Ramos (cell line): ENCODE data around the gene MAP2K5.

Experiments
- in situ Hi-C: fragments of 300-500 bp; cut with MboI; formaldehyde crosslinking; loops from one replicate; pipeline ENCODE4 v1.14.3; 2022; ENCODE audit warnings: low sequenced_read_pairs; ENCODE audit not compliant: unreplicated experiment

The MAP2K5 gene

DNA sequence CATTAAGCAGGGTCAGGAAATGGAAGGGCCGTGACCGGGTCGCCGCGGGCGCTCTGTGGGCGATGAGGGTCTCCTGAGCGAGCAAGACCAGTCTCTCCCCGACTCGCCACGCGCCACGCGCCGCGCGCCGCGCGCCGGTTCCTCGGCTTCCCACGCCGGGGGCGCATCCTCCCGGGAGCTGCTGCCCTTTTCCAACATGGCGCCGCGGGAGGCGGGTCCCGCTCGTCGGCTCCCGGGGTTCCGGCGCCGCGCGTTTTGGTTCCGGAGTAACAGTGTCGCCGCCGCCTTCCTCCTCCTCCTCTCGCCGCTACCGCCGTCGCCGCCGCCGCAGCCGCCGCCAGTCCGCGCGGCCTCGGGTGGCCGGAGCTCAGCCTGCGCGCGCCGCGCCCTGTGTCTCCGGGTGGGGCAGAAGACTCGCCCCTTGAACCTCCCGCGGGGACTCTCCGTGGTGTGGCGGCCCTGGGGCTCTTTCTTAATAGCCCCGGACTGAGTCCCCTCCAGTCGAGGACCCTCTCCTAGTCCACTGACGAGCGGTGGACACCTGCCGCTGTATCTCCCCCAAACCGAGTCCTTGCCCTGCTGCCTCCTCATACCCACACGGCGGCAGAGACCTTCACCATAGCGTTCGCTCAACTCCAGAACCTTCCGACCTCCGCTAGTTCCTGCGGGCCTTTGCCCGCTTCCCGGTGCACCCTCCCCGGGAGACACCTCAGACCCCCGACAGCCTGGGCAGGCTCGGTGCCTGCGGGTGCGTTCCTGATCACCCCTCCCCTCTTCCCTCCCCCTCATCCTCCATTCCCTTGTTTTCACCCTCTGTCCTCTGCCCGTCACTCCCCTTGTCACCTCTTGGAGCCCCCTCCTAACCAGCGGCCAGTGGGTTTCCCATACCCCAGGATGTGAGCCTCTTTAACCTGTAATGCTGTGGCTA, at the start of gene MAP2K5:
Gene MAP2K5, plus strand, starts transcription at position 284 of the 928 bp plus-strand sequence. Its CDS starts 633 bp downstream, at position 917.
- in situ Hi-C loops: no loop called here

DNA sequence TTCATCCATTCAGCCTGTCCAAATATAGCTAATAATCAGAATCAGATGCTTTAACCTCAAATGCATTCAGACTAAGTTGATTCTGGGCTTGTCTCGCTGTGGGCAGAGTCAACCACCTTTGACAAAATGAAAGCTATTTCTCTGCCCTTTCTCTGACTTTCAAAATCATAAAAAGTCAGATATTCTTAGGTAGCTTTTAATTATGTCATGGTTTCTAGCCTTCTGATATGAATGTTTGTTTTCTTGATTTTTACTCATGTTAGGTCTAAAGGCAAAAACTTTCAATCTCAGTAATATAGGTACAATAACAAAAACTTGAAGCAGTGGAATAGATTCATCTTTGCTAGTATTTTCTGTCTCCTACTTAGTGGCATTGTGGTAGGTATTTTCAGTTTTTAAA, 46.9 kb upstream of the MAP2K5 start:
- in situ Hi-C loops: no loop called here

DNA sequence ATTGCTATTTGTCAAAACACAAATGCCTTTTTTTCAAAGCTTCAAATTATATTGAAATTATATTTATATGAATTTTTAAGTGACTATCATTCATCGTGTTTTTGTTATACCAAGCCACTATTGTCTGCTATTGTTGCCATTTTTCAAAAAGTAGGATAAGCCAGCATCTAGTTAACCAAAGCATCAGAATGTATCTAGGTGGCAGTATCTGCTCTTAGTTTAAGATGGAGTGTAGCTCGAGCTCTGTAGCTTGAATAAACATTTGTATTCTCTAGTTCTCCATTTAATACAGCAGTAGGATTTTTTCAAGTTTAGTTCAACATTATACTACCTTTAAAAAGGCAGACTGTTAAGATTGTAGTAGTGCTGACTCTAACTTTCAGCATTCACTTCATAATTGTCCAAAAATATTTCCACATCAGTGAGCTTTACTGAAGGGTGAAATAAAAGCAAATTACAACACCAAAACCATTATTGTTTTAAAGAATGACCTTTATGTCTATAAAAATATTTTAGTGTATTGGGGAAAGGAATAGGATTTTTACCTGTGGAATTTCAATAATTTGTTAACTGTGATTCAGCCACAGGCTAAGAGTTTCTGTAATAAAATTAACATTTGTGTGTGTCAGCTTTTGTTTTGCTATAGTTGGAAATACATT, 41.2 kb upstream of the MAP2K5 start:
- in situ Hi-C loops: no loop called here

DNA sequence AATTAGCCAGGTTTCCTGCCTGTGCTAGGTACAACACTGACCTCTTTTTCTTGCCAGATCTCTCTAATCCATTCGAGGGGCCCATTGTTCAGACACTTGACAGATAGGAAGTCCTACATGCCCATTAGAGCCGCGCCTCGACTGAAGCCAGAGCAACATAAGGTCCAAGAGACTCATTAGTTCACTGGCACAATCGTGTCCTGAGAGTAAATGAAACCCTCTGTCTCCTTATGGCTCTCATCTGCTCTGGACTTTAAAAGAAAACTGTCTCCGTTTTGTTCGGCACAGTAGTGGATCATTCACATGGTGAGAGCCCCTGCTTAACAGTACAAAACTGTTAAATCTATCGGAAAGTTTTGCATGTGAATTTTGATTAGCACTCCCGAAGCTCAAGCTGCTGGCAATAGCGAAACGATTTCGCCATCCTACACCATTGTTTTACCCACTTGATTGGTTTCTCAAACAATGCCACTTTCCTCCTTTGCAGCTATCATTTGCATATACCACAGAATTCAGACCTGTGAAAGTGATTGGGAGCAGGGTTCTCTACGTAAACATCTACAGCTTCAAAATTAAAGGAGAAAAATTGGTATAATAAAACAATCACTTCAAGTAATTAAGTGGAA, 40.6 kb upstream of the MAP2K5 start:
- in situ Hi-C loops: no loop called here

DNA sequence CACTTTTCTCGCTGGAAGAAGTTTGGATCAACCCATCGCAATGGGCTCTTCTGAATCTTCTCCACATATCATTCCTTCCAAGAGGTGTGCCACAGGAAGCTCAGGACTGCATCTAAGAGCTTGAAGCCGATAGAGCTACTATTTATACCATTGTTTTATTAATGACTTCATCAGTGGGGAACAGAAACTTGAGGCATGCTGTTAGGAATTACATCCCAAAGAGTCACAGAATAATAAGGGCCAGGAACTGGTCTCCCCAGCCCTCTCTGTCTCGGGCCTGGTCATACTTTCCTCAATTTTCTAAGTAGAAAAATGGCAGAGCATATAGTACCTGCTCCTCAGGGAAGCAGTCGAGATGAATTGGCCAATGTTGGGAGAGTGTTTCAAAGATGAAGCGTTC, 38.4 kb upstream of the MAP2K5 start:
- in situ Hi-C loops: no loop called here

DNA sequence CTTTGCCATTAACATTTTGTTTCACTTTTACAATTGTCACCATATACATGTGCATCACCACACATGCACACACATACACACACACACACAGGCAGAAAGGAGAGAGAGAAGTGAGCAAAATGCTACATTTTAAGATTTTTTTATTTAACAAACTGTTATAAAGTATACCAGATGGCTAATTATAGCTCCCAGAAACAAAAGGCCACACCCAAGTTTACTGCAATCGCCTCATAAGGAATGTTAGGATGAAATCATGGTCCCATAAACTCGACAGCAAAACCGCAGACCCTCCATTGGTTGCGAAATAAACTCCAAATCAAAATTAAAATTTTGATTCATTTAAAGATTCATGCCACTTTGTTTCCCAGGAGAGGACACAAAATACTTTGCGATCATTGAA, 37.7 kb upstream of the MAP2K5 start:
- in situ Hi-C loops: no loop called here

DNA sequence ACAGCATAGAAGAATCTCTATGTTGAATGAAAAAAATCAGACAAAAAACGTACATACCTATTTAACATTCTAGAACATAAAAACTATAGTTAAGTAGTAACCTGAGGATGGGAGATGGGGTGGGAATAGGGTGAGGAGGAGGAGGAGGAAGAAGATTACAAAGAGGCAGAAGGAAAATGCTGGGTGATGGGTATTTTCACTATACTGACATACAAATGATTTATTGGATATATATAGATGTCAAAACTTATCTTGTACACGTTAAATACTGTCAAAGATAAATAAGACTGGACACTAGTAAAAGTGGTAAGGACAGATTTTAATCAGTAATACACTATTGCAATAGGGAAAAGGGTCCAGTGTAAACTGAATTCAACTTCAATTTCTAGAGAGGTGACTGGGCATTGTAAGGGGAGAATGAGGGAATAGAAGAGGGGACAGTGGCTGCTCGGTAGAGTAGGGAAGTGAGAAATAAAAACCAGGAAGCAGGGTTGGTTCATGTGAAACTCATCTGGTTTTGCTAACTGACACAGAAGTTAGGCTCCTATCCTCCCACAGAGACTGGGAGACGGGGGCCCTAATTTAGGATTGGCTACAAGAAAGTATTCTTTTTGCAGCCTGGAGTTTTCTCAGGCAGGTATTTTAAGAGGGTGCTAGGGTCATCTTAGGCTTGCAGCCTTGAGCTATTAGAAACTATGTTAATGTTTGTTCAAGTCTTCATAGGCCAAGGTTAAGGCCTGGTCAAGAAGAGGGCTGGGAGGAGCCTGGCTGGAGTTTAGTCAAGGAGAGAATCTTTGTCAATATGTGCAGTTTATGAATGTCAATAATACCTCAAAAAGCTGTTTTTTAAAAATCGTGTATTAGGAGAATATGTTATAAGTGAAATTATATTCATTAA, 36.6 kb upstream of the MAP2K5 start:
- in situ Hi-C loops: no loop called here

DNA sequence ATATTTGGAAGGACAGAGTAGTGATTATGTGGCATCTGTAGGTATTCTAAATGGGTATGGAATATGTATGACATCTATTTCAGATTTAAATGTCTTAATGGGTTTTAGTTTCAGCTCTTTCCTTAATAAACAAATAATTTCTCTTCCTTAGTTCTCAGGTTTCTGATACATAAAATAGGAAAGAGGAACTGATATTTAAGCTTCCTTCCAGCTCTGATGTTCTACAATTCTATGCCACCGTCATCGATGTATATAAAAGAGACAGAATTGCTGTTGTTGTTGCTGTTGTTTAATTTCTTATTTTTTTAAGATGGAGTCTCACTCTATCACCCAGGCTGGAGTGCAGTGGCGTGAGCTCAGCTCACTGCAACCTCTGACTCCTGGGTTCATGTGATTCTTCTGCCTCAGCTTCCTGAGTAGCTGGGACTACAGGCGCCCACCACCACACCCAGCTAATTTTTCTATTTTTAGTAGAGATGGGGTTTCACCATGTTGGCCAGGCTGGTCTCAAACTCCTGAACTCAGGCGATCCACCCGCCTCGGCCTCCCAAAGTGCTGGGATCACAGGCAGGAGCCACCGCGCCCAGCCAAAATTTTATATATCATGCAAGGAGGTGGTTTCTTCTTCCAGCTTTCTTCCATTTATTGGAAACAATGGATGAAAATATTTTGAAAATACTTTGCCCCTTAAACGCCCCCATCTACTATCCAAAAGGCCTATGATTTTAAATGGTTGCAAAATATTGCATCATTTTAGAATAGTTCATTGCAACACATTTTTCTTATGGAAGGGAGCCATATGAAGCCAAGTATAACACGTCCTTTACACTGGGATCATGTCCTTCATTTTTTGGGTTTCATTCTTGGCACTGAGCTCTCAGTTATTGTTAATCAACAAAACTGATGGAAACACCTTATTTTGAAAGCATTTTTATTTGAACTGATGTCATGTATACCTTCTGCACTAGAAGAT, 35.4 kb upstream of the MAP2K5 start:
- in situ Hi-C loops: no loop called here

DNA sequence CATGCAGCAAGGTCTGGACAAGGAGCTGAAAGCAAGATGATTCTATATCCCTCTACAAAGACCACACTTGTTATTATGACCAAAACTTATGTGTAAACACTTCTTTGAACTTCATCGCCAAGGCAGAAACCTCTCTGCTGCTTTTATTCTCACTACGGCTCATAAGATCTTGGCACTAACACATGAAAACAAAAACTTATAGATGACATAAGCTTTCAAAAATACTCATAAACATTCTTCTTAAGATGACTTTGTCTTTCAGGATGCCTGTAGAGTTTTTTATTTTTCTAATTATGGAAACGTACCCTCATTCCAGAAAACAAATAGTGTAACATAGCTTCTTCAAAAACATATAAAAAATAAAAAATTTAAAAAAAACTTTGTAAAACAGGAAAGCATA, 34.1 kb upstream of the MAP2K5 start:
- in situ Hi-C loops: no loop called here

DNA sequence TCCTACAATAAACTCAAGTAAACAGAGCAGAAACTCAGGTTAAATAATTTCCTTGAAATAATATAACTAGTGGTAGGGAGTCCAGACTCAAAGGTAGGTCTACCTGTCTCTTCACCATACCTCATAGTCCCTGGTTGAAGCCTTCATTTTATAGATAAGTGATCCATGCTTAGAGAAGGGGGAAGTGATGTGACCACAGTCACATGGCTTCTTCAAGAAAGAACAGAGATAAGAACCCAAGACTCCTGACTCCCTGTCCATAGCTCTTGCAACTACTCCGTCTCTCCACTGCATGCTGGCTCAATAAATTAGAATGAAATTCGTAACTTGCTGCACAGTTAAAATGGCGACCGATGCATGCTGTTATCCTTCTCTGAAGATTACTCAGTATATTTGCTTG, 32.6 kb upstream of the MAP2K5 start:
- in situ Hi-C loops: no loop called here

DNA sequence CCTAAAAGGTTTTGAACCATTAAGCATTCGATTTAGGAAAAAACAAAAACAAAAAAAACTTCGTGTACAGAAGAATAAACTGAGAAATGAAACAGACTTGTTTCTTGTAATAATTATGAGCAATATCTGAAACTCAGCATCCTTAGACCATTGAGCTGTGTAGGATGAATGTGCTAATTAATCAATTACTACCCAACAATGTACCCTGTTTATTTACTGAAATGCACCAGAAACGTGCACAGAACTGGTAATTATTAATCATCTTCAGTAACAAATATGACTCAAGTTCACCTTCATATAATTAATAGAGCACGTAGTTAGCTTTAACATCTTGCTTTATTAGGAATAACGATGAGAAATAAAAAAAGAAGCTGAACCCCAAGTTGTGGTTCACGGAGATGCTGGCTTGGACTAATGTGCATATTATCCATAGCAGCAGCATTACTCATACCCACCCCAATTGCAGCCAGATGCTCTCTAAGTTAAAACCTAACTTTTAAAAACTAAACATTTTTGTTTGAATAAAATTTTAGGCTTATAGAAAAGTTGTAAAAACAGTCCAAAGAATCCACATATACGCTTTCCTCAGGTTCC, 31.8 kb upstream of the MAP2K5 start:
- in situ Hi-C loops: no loop called here

DNA sequence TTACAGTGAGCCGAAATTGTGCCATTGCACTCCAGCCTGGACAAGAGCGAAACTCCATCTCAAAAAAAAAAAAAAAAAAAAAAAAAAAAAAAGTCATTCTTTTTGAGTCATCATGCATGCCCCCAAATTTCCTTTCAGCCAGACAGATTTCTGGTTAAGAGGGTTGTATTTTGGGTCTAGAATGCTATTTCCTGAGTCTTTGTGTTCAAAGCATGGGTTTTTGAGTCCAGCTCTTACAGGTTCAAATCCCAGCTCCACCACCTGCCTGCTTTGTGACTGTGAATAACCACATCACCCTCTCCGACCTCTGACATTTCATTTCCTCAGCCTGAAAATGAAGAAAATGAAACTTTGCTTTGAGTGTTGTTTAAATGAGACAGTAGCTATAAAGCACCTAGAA, 30.9 kb upstream of the MAP2K5 start:
- in situ Hi-C loops: no loop called here

DNA sequence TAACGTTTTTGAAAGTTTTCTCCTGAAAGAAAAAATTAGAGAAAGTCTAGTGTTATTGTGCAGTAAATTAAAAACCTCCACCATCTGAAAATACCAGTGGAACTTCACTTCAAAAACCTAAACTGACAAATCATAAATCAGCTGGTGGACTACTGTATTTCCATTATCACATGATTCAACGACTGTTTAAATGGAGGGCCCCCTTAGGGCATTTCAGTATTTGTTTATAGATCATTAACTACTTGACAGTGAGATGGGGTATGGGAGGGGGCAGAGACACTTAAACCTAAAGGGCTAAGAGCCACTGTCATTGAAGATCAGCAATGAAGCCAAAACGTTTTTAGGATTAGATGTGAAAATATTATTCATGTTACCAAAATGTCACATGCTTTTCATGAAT, 30.4 kb upstream of the MAP2K5 start:
- in situ Hi-C loops: no loop called here

DNA sequence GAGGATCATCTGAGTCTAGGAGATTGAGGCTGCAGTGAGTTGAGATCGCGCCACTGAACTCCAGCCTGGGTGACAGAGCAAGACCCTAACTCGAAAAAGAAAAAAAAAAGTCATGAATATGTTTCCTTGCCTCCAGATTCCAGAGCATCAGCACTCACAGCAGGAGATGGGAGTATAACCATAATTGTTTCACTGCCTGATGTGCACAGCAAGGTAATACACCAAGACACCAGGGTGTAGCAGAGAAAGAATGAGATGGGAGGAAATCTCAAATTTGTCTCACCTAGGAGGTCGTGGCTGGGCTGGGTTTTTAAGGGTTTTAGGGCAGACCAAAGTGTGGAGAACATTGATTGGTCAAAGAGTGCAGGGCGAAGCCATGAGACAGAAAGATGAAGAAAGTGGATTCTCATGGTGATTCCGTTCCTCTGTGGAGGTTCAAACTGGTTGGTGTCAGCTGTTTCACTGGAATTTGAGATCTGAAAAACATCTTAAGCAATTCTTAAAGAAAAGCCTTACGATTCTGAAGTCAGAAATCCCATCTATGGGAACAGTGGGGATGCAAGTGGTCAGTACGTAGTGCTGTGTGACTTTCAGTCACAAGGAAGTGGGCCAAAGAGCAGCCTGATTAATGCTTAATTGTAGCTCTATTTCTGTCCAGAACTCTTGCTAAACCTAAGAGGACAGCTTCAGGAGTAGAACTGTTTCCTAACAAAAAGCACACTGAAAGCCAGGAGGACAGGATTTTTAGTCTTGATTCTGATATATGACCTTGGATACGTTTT, 29.4 kb upstream of the MAP2K5 start:
- in situ Hi-C loops: no loop called here

DNA sequence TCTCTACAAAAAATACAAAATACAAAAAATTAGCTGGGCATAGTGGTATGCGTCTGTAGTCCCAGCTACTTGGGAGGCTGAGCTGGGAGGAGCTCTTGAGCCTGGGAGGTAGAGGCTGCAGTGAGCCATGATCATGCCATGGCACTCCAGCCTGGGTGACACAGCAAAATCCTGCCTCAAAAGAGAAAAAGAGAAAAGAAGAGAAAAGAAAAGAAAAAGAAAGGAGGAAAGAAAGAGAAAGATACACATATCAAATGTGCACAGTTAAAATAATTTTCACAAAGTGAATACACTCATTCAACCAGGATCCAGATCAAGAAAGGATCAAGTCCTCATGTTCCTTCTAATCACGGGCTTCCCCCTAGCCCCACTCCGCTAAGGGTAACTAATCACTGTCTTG, 27.4 kb upstream of the MAP2K5 start:
- in situ Hi-C loops: no loop called here

DNA sequence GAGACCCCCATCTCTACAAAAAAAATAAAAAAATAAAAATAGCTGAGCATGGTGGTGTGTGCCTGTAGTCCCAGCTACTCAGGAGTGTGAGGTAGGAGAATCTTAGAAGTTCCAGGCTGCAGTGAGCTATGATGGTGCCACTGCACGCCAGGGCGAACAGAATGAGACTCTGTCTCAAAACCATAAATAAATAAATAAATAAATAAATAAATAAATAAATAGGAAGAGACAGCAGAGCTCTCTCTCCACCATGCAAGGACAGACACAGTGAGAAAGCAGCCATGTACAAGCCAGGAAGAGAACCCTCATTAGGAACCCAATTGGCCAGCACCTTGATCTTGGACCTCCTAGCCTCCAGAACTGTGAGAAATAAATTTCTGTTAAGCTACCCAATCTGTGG, 26.9 kb upstream of the MAP2K5 start:
- in situ Hi-C loops: no loop called here

DNA sequence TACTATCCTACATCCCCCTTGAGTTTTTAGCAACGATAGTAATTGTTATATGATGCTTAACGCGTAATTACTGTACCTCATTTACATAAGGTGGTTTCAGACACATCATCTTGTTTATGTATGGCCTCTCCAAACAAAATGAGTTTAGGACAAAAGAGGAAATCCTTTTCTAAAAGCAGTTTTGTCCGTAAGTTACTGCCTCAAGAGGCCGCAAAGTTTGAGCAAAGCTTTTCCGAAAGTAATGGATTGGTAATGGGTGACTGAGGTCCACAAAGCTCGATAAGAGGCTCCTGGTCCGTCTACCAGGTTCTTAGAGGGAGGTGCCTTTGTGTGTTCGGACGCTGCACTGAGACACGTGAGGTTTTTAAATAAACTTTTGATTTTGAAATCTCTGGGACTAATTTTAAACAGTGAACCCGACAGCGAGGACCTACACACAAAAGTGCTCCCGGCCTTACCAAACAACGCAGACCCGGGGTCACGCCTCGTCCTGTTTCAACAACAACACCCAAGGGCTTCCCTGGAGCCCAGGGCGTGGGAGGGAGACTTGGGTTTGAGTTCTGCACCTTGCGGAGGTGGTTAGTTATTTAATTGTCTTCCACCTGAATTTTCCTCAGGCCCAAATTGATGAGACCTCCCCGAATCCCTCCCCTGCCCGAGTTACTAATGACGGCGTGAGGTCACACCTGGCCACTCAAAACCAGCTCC, 22.0 kb upstream of the MAP2K5 start:
- in situ Hi-C loops: no loop called here
